DMS 273 (cell line): ENCODE data around the gene HNRNPD.
"Not testable (repeated sequence)": the region's sequence is repeated elsewhere in the genome, so short reads cannot be mapped to it uniquely, and the experiment has no call there.

Experiments used
- DNase-seq: peaks from one replicate; lab custom pipeline; 2025; ENCODE audit not compliant: unreplicated experiment; lab: John Stamatoyannopoulos, UW

HNRNPD gene

GRCh38 chr4:82373486-82373815, 340 bp downstream of the HNRNPD start:
- DNase-seq: no peak

- DNase-seq: peak; percentile 90
Observed at GRCh38 chr4:82372517-82373485, 990 bp downstream of the HNRNPD start.

GRCh38 chr4:82371497-82371896, 2.3 kb downstream of the HNRNPD start:
- peak; percentile 25 for DNase-seq

GRCh38 chr4:82367438-82368097, 6.2 kb downstream of the HNRNPD start:
- no peak for DNase-seq

GRCh38 chr4:82366431-82366830, 7.4 kb downstream of the HNRNPD start:
- not testable (repeated sequence) for DNase-seq

- no peak for DNase-seq
Observed at GRCh38 chr4:82363896-82364487, 9.8 kb downstream of the HNRNPD start.

GRCh38 chr4:82362565-82362964, 11.2 kb downstream of the HNRNPD start:
- no peak for DNase-seq

- DNase-seq: peak; percentile 48
Observed at GRCh38 chr4:82360298-82361177, 13.3 kb downstream of the HNRNPD start.

GRCh38 chr4:82358847-82359246, 14.9 kb downstream of the HNRNPD start:
- no peak for DNase-seq

- no peak for DNase-seq
Observed at GRCh38 chr4:82357640-82358039, 16.2 kb downstream of the HNRNPD start.

- DNase-seq: no peak
Observed at GRCh38 chr4:82354788-82355187, 19.0 kb downstream of the HNRNPD start.

GRCh38 chr4:82352825-82353366, 20.9 kb downstream of the HNRNPD start:
- DNase-seq: no peak

GRCh38 chr4:82352118-82352824, 21.5 kb downstream of the HNRNPD start:
- DNase-seq: no peak

- no peak for DNase-seq
Observed at GRCh38 chr4:82346126-82346525, 27.7 kb downstream of the HNRNPD start.

- no peak for DNase-seq
Observed at GRCh38 chr4:82335043-82335442, 38.7 kb downstream of the HNRNPD start.

GRCh38 chr4:82333641-82334040, 40.1 kb downstream of the HNRNPD start:
- DNase-seq: not testable (repeated sequence)

- DNase-seq: no peak
Observed at GRCh38 chr4:82331814-82332213, 42.0 kb downstream of the HNRNPD start.

GRCh38 chr4:82320351-82320750, 53.4 kb downstream of the HNRNPD start:
- DNase-seq: no peak

- DNase-seq: not testable (repeated sequence)
Observed at GRCh38 chr4:82303063-82303462, 70.7 kb downstream of the HNRNPD start.
